ENCODE data around the gene MINAR2.

Gene MINAR2

GRCh38 chr5:129747572-129748407 is at the start of gene MINAR2:
Gene MINAR2 (plus strand): TSS chr5:129748094. CDS start chr5:129748191, 97 bp downstream.
- no peak for DNase-seq

GRCh38 chr5:129698661-129699060 is 49.2 kb upstream of the MINAR2 start:
- no peak for DNase-seq

GRCh38 chr5:129716235-129716634 is 31.7 kb upstream of the MINAR2 start:
- DNase-seq = no peak

GRCh38 chr5:129716651-129717050 is 31.2 kb upstream of the MINAR2 start:
- DNase-seq = no peak

GRCh38 chr5:129717751-129718310 is 30.1 kb upstream of the MINAR2 start:
- DNase-seq = no peak

- DNase-seq = no peak
Measured at GRCh38 chr5:129718471-129719090, 29.3 kb upstream of the MINAR2 start.

- no peak for DNase-seq
Measured at GRCh38 chr5:129724222-129724621, 23.7 kb upstream of the MINAR2 start.

GRCh38 chr5:129724647-129725046 is 23.2 kb upstream of the MINAR2 start:
- DNase-seq = no peak

- no peak for DNase-seq
Measured at GRCh38 chr5:129739773-129740172, 8.1 kb upstream of the MINAR2 start.

GRCh38 chr5:129743541-129744187 is 4.2 kb upstream of the MINAR2 start:
- DNase-seq = no peak

- no peak for DNase-seq
Measured at GRCh38 chr5:129745997-129746396, 1.9 kb upstream of the MINAR2 start.

GRCh38 chr5:129746876-129747275 is 1.0 kb upstream of the MINAR2 start:
- no peak for DNase-seq

- no peak for DNase-seq
Measured at GRCh38 chr5:129748913-129749880, 1.3 kb downstream of the MINAR2 start.

- no peak for DNase-seq
Measured at GRCh38 chr5:129760636-129761325, 12.9 kb downstream of the MINAR2 start.

GRCh38 chr5:129763651-129764050 is 15.8 kb downstream of the MINAR2 start:
- DNase-seq = no peak

- DNase-seq = no peak
Measured at GRCh38 chr5:129766798-129767197, 18.9 kb downstream of the MINAR2 start.

- peak; percentile 75 for DNase-seq
Measured at GRCh38 chr5:129767927-129768380, 20.1 kb downstream of the MINAR2 start.

- DNase-seq = no peak
Measured at GRCh38 chr5:129768735-129769134, 20.8 kb downstream of the MINAR2 start.

- no peak for DNase-seq
Measured at GRCh38 chr5:129770024-129770820, 22.3 kb downstream of the MINAR2 start.

GRCh38 chr5:129771058-129771838 is 23.4 kb downstream of the MINAR2 start:
- DNase-seq = peak; percentile 63
